ENCODE results near the gene LMNTD1.
"Not testable (repeated sequence)": the region's sequence is repeated elsewhere in the genome, so short reads cannot be mapped to it uniquely, and the experiment has no call there.

Gene LMNTD1

GRCh38 chr12:25488956-25489870 is 63.9 kb downstream of the LMNTD1 start:
- not testable (repeated sequence) for DNase-seq

- no peak for DNase-seq
These were observed 70.5 kb downstream of the LMNTD1 start for GRCh38 chr12:25482625-25483024.

GRCh38 chr12:25480145-25480544 is 72.9 kb downstream of the LMNTD1 start:
- no peak for DNase-seq

GRCh38 chr12:25477217-25477616 is 75.9 kb downstream of the LMNTD1 start:
- DNase-seq, result no peak

GRCh38 chr12:25472453-25472852 is 80.6 kb downstream of the LMNTD1 start:
- no peak for DNase-seq

GRCh38 chr12:25469861-25470260 is 83.2 kb downstream of the LMNTD1 start:
- no peak for DNase-seq

- DNase-seq, result no peak
These were observed 83.7 kb downstream of the LMNTD1 start for GRCh38 chr12:25469368-25469767.

- no peak for DNase-seq
These were observed 89.6 kb downstream of the LMNTD1 start for GRCh38 chr12:25463521-25463920.

- no peak for DNase-seq
These were observed 90.1 kb downstream of the LMNTD1 start for GRCh38 chr12:25463005-25463404.

- no peak for DNase-seq
These were observed 93.5 kb downstream of the LMNTD1 start for GRCh38 chr12:25459541-25459951.

- no peak for DNase-seq
These were observed 95.0 kb downstream of the LMNTD1 start for GRCh38 chr12:25458047-25458552.

- no peak for DNase-seq
These were observed 96.6 kb downstream of the LMNTD1 start for GRCh38 chr12:25456474-25456873.

- DNase-seq, result no peak
These were observed 97.4 kb downstream of the LMNTD1 start for GRCh38 chr12:25455696-25456095.

- DNase-seq, result no peak
These were observed 104.1 kb downstream of the LMNTD1 start for GRCh38 chr12:25449007-25449406.

GRCh38 chr12:25447046-25447445 is 106.0 kb downstream of the LMNTD1 start:
- DNase-seq, result no peak

GRCh38 chr12:25438638-25439037 is 114.4 kb downstream of the LMNTD1 start:
- no peak for DNase-seq

GRCh38 chr12:25436206-25437030 is 116.7 kb downstream of the LMNTD1 start:
- DNase-seq, result no peak

- no peak for DNase-seq
These were observed 117.7 kb downstream of the LMNTD1 start for GRCh38 chr12:25435431-25435830.

GRCh38 chr12:25434515-25434914 is 118.6 kb downstream of the LMNTD1 start:
- DNase-seq, result no peak

GRCh38 chr12:25433581-25434325 is 119.3 kb downstream of the LMNTD1 start:
- no peak for DNase-seq

GRCh38 chr12:25433024-25433423 is 120.1 kb downstream of the LMNTD1 start:
- DNase-seq, result no peak

GRCh38 chr12:25427337-25428249 is 125.5 kb downstream of the LMNTD1 start:
- no peak for DNase-seq
